Hematopoietic multipotent progenitor cell treated with erythropoietin and hydrocortisone succinate and interleukin-3 and kit ligand, for 15 days (in vitro differentiated cells): ENCODE measurements around the gene CNPPD1.

Source experiments
- DNase-seq: peaks from one replicate; pipeline ENCODE4 v3.0.0-alpha.2; 2015; ENCODE audit warnings: low spot score

CNPPD1 gene

DNA sequence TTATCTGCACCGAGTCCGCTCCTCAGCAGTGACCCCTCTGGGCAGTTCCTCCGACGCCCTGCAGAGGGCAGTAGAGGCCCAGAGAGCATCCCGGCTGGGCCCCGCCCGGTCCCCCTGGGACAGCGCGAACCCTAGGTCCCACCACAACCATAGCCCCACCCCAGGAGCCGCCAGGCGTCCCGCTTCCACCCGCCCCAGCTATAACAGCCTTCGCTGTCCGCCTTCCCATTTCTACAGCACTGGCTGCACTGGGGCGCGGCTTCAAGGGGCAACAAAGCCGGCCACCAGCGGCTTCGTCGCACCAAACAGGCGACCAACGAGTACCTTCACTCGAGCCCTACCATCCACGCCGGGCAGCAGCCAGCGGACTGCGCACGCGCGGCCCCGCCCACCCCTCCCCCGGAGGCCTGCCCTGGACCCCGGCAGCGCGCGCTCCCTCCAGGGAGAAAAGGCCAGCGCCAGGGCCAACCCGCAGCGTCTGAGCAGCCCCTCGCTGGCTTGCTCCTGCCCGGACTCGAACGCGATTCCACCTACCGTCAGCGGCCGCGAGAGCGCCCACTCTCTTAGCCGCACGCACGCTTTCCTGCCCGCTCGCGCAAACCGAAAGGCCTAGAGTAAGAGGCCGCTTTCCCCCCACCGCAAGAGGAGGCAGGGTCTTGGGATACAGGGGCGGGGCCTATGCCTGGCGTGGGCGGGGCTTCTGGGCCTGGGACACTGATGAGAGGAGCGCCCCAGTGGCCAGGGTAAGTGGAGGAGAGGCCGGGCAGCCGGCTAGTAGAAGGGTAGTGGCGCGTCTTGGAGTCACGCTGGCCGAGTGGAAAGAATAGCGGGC, 16.3 kb downstream of the CNPPD1 start, which contains the start of gene NHEJ1:
Gene NHEJ1, minus strand, starts transcription at position 630 of the 832 bp plus-strand sequence. CDS start 2,453 bp downstream, outside the sequence.
- peak; percentile 92 for DNase-seq

DNA sequence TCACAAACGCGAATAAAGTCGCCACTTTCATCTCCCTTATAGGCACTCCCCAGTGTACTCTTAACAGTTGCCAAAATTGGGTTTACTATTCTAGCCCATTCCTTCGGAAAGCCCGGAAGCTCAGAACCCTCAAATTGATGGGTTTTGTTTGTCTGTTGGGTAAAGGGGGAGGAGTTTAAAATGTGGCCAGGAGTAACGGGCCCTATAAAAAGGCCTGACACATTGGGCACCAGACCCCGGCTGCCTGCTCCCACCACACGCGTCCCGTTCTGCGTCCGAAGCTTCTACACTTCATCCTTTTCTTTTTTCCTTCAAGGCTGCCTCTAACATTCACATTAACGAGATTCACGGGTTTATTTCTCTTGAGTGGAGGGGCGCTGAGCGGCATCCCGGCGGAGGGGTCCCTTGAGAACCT, 16.9 kb downstream of the CNPPD1 start:
- no peak for DNase-seq

DNA sequence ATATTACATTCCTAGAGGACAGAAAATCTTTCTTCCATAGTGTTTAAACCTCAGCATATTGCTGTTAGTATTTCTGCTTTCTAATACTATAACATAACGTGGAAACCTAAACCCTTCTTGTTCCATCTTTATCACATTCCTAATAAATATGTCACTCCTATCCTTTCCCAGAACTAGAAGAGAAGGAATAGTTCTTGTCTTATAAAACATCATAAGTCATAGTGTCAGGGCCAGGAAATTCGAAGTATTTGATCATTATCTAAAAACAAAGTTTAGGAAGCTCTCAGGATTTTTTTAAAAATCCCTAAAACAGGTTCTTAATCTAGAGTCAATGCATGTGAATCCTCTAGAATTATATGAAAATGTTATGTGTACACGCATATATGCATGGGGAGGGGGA, 18.1 kb downstream of the CNPPD1 start:
- no peak for DNase-seq

DNA sequence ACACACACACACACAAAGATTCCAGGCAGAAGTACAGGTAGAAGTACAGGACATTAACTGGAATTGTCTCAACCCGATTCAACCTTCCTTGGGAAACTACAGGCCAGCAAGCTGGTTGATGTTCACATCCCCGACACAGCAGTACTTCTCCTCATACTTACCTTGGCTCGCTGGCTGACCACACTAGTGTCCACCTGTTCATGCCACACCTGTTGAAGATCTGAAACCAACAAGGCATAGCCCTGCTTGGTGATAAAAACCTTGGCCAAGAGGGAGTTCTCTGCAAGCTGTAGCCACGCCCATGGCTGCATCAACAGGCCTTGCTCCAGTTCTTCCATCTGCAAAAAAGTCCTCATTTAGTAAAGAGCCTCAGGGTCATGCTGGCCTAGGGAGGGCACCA, 18.7 kb downstream of the CNPPD1 start:
- no peak for DNase-seq

DNA sequence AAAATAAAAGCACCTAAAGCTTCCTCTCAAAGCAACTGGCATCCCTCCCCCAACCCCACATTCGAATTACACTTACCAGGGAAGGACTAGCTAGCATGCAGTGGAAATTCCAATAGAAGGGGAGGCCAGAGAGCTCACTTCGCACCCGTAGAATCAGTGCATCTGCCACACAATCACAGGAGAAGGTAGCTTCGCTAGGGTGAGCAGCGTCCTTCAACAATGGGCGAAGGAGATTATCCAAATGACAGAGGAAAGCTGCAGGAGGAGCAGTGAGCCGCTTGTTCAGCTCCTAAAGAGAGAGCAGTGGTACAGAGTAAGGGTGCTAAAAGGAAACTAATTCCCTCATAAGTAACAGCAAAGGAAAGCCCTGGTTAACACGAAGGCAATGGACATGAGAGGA, 19.3 kb downstream of the CNPPD1 start:
- no peak for DNase-seq

DNA sequence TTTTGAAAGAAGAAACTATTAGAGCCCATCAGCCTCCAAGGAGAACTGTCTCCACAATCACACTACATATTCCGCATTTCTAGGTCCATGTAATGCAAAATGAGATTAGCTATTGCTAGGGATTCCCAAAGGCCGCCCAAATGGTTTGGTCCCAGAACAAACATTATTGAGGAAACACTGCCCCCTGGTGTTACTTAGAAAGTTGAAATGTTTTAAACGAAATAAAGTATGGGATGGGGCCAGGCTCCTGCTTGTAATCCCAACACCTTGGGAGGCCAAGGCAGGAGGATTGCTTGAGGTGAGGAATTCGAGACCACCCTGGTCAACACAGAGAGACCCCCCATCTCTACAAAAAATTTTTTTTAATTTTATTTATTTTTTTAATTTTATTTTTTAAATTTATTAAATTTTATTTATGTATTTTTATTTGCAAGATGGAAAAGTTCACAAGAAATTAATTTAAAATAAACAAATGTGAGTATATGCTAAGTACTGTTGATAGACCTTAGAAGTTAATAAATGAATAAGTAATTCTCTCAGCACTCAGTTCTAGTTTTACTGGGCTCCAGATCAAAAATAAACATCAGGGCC, 21.6 kb downstream of the CNPPD1 start:
- DNase-seq, result peak; percentile 86

DNA sequence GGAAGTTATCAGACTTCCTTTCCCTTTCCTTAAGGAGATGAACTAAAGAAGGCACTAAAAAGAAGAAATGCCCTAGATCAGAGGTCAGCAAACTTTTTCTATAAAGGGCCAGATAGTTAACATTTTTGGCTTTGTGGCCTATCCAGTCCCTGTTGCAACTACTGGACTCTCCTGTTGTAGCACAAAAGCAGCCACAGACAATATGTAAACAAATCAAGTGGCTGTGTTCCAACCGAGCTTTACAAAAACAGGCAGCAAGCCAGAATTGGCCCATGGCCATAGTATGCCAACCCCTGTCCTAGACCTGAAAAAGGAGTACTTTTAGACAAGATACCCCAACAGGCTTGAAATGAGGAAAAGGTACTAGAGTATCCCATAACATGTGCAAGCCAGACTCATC, 27.1 kb downstream of the CNPPD1 start:
- DNase-seq, result no peak

DNA sequence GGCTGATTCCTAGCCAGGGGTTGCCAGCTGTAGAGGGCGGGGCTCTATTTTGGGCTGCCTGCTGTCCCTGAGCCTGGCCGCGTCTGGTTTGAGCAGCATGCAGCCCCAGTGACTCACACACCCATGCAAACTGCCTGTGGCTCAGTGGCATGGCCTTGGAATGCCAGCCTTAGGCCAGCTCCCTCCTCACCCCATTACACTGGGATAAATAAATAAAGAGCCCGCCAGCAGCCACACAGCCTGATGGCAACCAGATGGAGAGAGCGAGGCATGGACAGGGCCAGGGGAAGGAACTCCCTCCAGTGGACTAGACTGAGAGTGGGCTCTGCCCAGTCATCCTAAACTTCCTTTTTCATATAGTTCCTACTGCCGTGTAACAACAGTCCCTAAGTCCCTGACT, 34.4 kb downstream of the CNPPD1 start:
- DNase-seq, result no peak

DNA sequence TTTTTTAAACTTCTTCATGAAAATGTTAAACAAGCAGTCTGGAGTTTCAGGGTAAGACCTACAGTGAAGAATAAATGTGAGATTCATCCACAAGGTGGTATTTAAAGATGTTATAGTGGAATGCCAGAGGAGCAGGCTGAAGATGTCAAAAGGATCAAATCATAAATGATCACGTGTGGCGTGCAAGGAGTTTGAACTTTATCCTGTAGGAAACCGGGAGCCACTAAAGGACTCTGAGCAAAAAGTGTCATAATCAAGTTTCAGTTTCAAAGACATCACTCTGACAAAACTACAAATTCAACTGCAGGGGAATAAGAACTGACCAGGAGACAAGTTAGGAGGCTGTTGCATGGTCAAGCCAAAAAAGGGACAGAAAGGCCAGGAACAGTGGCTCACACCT, 36.0 kb downstream of the CNPPD1 start:
- no peak for DNase-seq

DNA sequence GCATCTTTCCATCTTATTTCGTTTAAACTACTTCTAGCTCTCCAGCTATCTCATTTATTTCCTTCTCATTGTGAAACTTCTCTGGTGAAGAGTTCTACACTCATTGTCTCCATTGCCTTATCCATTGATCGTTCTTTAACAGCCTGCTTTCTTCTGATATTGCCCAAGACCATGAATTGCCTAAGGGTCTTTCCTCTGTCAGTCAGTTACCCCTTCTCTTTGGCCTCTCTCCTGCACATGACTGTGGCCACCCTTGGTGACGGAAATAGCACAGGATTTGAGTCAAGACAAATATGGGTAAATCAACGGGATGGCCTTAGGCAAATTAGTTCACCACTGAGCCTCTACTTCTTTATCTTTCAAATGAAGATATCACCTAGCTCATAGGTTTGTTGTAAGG, 42.7 kb downstream of the CNPPD1 start:
- DNase-seq, result no peak

DNA sequence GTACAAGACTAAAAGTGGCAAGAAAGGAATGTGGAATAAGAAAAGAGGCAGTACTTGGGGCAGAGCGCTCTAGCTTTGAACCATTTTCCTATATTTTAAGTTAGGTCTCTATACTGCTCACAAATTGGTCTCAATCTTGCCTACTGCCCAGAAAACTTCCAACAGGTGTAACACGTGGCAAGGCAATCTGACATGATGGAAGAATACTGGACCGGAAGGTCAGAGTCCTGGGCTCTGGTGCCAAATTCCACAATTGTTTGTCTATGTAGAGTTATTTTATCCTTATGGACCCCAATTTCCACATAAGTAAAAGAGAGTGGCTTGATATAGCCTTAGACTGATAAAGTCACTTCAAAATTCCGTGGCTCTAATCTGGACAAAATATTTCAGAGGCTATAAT, 45.0 kb downstream of the CNPPD1 start:
- DNase-seq, result no peak

DNA sequence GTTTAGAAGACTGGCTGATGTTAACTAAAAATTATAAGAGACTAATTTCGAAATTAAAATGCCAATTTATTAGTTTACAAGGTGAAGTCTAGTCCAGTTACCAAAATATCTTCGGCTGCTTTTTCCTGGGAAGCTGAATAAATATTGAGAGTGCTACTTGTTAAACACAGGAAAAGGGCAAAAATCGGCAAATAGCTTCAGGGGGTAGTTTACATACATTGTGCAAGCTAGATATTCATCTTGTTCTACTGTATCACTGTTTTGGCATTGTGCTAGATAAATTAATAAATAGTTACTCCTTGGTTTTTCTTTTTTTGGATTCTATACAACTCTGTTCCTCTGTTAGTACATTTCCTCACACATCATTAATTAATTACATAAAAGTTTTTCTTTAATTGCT, 45.4 kb downstream of the CNPPD1 start:
- DNase-seq, result no peak

DNA sequence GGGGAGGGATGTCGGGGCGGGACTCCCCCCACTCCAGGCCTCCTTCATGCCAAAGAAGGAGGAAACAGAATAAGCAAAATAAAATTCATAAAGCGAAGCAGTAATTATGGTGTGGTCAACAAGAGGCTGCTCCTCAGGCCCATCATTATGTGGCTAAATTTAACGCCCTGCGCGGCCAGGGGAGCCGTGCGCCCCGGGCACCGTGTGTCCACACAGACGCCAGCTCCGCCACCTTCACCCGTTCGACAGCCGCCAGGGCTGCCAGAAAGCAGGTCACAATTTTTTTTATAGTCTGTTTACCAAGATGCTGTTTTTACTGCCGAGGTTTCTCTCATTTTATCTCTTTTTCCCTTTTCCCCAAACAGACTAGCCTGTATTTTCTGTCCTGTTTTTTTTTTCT, 47.1 kb downstream of the CNPPD1 start:
- no peak for DNase-seq

DNA sequence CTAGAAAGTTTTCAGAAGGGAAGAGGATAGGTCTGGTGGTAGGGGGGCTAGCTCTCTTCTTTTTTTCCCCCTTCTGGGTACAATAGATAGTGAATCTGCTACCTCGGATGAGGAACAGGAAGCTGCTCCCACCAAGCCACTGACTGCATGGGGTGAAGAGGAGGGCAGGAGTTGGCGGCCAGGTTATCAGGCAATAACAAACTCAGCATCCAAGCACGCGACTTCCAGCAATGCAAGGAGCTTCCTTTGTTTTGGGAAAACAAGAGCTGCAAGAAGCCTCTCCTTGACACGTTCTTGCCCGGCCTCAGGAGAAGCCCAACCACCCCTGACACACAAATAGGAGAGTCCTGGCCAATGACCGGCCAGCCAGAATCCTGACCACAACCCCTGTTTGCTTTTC, 48.3 kb downstream of the CNPPD1 start:
- DNase-seq, result no peak

DNA sequence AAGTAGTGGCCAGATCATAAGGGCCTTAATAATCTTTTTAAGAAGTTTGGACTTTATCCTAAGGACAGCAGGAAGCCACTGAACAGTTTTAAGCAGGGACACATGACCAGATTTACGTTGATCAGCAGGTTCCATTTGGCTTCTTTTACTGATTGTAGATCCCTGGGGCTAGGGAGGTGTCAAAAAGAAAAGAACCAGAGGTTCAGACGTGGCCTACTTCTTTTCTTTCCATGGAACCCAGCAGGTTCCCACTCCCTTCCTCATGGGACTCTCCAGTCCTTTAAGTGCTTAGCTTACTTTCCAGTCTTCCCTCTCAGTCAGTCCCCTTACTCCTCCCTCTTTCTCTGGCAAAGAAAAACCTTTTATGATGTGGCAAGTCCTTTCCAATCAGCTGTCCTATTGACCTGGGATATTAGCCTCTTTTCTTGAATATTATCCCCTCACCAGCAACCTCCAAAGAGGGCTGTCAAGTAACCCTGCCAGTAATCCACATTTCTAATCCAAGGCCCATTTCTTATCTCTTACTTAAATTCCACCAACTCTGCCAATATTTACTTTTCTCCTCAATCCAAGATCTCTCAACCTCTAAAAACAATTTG, 49.6 kb downstream of the CNPPD1 start:
- DNase-seq, result no peak

DNA sequence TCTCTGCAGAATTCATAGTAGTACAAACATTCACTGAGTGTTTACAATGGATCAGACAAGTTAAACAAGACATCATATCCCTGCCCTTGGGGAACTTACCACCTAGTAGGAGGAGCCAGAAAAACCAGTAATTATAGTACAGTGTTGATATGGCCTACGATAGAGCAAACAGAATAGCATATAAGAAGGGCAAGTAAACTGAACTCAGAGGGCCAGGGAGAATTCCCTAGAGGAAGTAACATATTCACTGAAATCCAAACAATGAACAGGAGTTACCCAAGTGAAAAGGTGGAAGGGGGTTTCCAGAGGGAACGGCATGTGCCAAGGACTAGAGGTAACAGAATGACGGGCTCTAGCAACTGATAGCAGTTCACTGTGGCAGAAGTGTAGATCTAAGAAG, 50.2 kb downstream of the CNPPD1 start:
- no peak for DNase-seq

DNA sequence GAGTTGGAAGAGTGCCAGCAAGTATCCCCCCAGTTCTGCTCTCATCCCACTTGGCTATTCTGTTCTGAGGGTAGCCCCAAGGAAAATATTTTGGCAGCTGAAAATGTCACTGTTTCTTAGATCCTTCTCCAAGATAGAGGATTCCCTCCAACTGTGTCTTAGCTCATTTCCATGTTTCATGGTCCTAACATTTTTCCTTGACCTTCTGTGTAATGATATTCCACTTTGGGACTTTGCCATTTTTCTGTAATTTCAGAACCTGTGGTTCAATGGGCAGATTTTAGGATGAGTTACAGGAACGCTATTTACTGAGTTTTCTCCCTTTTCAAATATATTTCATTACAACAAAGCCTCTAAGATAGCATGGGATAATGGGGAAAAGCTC, 50.8 kb downstream of the CNPPD1 start:
- no peak for DNase-seq

DNA sequence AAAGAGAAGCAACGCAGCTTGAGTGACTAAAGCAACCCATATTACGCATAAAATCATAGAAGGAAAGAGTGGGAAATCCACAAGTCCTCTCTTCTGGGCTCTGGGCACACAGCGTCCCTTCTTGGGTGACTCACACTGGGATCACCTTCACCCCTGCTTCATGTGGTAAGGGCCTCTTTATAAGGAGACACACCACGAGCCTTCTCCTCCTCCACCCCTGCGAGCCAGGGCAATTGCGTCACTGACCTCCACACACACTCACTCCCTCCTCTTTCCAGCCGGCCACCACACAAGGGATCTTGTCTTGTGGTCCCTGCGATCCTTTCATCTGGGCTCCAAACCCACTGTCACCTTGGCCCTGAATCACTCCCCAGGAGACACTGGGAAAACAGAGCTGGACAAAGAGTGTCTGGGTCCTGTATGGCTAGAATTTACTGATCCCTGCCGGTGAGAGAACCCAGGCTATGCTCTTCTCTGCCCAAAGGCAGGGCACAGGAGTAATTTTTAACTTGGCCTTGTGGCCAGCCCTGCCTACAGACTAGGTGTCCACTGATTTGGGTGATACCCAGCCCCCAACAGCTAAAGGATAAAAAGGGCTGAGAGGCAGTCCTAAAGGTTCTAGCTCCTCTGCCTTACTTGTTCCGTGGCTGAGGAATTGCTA, 51.4 kb downstream of the CNPPD1 start:
- DNase-seq, result no peak

DNA sequence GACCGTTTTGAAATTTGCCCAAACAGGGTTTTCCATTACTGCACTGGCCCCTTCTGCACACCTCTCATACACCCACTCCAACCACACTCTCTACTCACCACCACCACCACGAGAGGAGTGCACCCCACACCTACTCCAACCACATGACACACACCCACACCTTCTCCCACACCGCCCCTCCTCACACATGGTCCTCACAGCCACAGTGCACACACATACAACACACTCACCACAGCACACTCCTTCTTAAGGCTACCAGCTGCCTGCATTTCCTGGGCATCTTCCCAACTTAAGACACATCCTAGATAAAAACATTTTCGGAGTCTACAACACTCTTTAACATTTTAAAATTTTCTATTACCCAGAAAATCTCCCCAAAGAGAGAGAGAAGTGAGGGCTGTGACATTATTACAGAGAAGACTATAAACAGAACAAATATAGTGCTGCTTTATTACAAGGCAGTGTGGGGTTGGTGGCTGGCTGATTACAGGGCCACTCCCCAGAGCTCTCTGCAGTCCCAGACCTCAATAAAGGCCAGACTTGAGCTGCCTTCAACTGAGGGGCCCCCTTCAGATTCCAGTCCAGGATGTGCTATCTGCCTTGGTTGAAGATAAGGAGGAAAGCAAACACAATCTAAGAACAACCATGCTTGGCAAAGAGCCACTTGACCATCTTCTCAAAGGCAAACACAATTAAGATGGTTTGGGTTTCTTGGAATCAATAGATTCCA, 52.2 kb downstream of the CNPPD1 start:
- no peak for DNase-seq

DNA sequence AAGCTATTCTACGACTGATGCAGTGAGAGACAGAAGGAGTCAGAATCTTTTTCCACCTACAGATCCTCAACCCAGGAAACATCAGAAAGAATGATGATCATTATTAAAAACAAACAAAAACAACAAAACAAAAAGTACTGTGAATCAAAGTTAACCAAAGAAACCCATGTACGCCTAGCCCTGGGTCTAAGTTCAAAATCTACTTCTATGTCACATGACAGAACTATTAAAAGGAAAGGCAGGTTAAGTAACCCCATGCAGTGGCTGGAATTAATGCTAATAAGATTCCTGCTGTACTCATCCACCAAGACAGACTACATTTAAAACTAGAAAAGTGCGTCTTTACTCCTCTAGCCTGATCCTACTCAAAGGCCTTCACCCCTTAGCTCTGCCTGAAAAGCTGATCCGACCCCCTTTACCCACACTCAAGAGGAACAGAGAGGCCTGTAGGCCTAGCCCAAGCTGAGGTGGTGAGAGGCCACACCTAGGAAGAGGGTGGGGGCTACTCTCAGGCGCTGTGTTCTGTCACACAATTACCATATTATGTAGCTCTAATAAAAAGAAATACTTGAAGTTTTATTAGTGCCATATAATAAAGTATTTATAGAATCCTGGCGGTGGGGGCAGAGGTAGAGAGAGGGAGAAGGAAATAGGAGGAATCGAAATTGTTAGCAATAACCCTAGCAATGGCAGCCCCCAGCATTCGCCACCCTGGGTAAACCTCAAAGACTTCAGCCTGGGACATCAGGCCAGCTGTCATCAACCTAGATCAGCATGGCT, 53.2 kb downstream of the CNPPD1 start:
- no peak for DNase-seq

DNA sequence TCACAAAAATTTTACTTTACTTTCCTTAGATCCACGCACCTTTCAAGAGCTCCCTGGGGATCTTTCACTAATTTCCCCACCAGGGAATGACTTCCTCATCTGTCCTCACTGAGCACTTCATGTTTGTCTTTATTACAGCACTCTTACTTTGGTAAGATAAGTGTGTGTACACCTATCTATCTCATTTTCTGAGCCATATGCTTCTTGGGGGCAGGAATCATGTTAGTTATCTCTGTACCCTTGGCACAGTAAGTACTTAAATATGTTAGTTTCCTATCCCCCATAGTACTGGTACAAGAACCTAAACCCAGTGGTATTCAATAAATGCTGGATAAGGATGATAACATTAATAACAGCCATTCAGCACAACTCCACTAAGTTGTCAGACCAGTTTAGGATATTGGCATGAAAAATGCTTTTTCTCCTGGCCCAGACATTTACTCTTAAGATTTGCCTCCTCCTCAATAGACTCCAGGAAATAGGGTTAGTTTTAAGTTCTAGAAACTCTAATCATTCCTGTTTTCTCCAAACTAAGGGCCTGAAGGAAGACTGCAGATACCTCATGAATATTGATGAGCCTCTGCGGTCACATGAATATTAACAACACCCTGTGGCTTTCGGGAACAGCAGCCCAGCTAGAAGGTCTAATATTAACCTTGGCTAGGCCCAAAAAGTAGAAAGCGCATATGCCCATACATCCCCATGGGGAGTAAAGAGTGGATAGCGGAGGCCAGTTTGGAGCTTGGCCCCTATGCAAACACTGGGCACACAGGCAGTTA, 54.3 kb downstream of the CNPPD1 start:
- DNase-seq, result no peak
